AG08396 (cell line): ENCODE measurements around the gene SLC11A1.
A peak's percentile ranks its signal among the peaks of the same experiment; 100 is the strongest.

Experiments
- DNase-seq: peaks from one replicate; pipeline ENCODE4 v3.0.0; 2012; ENCODE audit warnings: low spot score, mixed read lengths

SLC11A1 gene

DNA sequence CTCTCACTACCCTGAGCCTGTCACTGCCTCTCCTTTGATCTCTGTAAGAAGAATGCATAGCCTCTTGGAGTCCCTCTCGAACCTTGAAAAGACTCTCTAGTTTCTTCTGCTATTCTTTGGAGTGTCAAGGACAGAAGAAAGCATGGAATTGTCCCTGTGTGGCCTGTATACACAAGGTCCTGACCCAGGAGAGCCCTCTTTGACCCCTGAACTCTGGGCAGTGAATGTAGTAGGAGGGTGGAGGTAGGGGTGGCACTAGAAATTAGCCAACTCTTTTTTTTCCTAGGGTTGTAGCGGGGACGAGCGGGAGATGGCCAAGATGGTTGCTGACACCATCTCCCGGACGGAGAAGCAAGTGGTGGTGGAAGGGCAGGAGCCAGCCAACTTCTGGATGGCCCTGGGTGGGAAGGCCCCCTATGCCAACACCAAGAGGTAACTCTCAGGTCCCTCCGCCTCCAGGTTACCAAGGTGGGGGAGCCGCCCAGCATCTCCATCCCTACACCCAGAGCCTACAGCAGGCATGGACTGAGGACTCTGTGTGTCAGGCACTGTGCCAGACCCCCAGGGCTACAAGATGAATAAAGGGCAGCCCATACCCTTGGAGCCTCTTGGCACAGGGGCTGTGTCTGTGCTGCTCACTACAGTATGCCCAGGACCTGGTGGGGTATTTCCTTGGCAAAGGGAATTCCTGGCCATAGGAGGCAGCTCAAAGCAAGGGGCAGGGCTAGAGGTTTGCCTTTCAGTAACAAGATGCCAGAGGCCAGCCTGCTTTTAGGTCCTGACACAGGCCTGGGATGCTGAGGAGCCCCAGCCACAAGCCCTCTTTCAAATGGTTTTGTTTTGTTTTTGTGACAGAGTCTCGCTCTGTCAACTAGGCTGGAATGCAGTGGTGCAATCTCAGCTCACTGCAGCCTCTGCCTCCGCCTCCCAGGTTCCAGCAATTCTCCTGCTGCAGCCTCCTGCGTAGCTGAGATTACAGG lies 53.2 kb downstream of the SLC11A1 start:
- DNase-seq, result peak; percentile 46

DNA sequence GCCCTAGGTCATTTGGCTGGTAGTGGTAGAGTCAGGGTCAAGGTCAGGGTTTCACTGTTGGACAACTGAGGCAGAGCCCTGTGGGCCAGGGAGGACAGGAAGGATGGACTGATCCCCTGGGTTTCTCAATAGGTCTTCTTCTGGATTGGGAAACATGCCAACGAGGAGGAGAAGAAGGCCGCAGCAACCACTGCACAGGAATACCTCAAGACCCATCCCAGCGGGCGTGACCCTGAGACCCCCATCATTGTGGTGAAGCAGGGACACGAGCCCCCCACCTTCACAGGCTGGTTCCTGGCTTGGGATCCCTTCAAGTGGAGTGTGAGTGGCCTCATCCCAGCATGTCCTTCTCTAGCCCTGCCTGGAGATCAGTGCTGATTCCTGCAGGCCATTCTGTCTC lies 54.9 kb downstream of the SLC11A1 start:
- DNase-seq, result no peak

DNA sequence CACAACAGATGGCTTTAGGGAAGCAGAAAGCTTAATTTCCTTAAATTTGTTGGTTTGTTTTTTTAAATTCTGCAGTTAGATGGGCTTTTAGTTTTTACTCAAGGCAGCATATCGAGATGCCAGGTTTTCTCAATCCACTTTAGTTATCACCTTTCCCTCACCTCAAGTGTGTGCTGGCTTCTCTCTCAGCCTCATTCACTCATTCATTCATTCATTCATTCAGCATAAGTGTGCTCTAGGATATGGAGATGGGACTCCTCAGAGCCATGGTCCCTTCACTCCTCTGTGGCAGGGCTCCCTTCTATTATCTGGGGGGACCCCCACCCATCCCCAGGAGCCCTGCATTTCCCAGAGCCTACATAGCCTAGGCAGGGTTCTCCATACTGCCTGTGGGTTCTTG lies 55.9 kb downstream of the SLC11A1 start:
- DNase-seq, result no peak

DNA sequence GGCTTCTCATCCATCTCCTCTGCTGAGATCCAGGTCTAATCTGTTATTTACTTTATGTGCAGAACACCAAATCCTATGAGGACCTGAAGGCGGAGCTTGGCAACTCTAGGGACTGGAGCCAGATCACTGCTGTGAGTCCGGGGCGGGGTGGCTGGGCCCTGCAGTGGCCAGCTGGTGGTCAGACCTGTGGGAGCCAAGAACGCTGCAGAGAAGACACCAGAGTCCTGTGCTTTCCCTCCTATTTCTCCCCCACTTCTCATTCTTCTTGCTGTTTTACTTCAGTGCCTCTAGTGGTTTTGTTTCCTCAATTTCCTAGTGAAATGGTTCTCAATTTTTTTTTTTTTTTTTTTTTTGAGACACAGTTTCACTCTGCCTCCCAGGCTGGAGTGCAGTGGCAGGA lies 56.5 kb downstream of the SLC11A1 start:
- DNase-seq, result no peak

DNA sequence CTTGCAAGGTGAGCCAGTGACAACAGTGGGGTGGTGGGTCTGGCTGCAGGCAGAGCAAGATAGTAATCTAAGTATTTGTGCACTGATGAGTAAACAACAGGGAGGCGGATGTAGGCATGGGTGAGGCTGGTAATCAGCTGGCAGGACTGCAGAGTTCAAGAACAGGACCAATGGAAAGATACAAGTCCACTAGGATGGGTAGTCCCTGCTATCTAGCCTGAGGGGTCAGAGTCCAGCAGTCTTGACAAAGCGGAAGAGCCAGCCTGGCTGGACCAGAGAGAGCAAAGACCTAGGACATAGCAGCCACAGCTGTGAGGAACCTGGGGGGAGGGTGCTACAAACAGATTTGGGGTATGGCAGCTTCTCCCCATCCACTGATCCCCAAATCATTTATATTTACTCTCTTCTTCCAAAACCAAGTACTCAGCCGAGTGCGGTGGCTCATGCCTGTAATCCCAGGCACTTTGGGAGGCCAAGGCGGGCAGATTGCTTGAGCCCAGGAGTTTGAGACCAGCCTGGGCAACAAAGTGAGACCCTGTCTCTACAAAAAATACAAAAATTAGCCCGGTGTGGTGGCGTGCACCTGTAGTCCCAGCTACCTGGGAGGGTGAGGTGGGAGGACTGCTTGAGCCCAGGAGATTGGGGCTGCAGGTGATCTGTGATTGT lies 62.8 kb downstream of the SLC11A1 start:
- no peak for DNase-seq

DNA sequence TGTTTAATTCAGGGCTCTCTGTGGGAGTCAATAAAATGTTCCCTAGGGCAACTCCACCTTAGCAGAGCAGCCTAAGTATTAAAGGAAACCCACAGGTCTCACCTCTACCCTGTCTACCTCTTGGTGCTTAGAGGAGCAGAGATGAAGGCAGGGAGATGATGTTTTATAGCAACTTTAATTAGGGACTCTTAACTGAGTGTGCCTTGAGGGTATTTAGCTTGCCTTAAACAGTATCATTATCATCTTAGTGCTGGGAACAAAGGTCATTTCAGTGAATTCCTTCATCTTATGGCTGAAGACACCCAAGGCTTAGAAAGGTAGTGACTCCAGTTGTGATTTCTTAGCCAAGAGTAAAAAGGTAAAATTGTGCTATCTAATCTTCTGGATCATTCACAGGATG lies 63.5 kb downstream of the SLC11A1 start:
- DNase-seq, result no peak
